ENCODE measurements around the gene CEP112. TPM values are rescaled to one million over a fixed set of nuclear protein-coding genes. Genes with fewer than 3 reads are reported as not detected.

Gene CEP112
- total RNA-seq, 1 experiment from 2014 or later = 6.1 TPM

DNA sequence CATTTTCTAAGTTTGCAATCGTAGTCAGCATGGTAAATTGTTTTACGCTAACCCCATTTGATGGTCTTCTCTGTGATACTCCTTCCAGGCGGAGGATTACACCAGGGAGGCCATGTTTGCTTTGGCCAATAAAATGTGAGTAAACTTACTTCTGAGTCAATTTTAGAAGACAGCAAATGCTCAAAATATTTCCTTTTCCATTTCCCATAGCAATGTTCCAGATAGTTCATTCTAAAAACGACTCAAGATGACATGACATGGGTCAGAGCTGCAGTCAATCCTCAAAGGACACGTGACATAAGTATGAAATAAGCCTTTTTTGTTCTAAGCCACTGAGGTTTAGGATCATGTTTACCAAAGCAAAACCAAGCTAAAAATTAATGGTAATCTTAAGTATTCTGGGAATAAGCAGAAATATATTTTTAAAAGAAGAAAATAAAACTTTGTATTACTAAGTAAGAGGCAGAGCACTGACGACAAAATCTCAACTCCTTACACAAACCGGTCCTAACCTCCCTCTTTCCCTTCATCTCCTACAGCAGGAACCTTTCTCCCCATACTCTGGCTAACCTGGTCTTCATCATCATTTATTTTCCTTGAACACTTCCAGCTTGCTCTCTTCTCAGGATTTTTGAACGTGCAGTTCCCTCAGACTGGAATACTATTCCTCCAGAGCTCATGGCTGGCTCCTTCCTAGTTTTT lies 266.2 kb downstream of the CEP112 start (continued):
- TF ChIP-seq, protein P1, sequence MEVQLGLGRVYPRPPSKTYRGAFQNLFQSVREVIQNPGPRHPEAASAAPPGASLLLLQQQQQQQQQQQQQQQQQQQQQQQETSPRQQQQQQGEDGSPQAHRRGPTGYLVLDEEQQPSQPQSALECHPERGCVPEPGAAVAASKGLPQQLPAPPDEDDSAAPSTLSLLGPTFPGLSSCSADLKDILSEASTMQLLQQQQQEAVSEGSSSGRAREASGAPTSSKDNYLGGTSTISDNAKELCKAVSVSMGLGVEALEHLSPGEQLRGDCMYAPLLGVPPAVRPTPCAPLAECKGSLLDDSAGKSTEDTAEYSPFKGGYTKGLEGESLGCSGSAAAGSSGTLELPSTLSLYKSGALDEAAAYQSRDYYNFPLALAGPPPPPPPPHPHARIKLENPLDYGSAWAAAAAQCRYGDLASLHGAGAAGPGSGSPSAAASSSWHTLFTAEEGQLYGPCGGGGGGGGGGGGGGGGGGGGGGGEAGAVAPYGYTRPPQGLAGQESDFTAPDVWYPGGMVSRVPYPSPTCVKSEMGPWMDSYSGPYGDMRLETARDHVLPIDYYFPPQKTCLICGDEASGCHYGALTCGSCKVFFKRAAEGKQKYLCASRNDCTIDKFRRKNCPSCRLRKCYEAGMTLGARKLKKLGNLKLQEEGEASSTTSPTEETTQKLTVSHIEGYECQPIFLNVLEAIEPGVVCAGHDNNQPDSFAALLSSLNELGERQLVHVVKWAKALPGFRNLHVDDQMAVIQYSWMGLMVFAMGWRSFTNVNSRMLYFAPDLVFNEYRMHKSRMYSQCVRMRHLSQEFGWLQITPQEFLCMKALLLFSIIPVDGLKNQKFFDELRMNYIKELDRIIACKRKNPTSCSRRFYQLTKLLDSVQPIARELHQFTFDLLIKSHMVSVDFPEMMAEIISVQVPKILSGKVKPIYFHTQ (CRISPR knock-in tag; IDR thresholded peaks at IDR 0.05) = no peak
- TF ChIP-seq, protein P2, sequence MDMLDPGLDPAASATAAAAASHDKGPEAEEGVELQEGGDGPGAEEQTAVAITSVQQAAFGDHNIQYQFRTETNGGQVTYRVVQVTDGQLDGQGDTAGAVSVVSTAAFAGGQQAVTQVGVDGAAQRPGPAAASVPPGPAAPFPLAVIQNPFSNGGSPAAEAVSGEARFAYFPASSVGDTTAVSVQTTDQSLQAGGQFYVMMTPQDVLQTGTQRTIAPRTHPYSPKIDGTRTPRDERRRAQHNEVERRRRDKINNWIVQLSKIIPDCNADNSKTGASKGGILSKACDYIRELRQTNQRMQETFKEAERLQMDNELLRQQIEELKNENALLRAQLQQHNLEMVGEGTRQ (CRISPR knock-in tag; IDR thresholded peaks at IDR 0.05) = no peak
- TF ChIP-seq, protein P3, sequence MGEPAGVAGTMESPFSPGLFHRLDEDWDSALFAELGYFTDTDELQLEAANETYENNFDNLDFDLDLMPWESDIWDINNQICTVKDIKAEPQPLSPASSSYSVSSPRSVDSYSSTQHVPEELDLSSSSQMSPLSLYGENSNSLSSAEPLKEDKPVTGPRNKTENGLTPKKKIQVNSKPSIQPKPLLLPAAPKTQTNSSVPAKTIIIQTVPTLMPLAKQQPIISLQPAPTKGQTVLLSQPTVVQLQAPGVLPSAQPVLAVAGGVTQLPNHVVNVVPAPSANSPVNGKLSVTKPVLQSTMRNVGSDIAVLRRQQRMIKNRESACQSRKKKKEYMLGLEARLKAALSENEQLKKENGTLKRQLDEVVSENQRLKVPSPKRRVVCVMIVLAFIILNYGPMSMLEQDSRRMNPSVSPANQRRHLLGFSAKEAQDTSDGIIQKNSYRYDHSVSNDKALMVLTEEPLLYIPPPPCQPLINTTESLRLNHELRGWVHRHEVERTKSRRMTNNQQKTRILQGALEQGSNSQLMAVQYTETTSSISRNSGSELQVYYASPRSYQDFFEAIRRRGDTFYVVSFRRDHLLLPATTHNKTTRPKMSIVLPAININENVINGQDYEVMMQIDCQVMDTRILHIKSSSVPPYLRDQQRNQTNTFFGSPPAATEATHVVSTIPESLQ (CRISPR knock-in tag; IDR thresholded peaks at IDR 0.05) = no peak
- no peak for TF ChIP-seq JAZF1 (CRISPR knock-in tag; IDR thresholded peaks at IDR 0.05)

DNA sequence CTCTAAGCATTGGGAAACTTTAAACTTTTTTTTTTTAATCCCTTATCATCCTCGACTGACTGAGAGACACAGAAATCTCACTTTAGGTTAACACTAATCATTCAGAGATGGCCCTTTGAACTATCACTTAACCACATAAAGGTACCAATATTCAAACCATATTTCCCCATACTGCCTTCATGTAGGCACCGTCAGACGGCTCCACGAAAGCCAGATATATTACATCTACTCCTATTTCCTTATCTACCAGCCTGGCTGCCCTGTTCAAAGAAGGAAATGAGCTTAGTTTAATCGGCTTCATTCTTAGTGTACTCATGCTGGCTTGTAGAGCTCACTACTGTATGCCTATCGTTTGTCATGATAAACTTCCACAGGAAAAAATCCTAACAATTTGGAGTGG lies 270.9 kb downstream of the CEP112 start:
- POLR2A ChIA-PET = no interaction called here
- Mint-ChIP-seq H3K27ac (no peak overlapping the region), H3K4me1 (peaks cover 12% of the 10 kb centered on the region), H3K27me3 (ENCODE audit: low read depth) (no peaks in the 10 kb centered on the region), H3K4me3 (no peak overlapping the region), H3K9me3 (no peaks in the 10 kb centered on the region), H3K36me3 (no peaks in the 10 kb centered on the region)
- ATAC-seq (no peak), DNase-seq (ENCODE audit: low spot score) (no peak)
- CTCF ChIA-PET = interaction anchor here (1.1 kb wide), 1 partner anchor 127 kb away, joined by 3 read pairs; no protein-coding TSS in a partner anchor
- TF ChIP-seq, protein P4, sequence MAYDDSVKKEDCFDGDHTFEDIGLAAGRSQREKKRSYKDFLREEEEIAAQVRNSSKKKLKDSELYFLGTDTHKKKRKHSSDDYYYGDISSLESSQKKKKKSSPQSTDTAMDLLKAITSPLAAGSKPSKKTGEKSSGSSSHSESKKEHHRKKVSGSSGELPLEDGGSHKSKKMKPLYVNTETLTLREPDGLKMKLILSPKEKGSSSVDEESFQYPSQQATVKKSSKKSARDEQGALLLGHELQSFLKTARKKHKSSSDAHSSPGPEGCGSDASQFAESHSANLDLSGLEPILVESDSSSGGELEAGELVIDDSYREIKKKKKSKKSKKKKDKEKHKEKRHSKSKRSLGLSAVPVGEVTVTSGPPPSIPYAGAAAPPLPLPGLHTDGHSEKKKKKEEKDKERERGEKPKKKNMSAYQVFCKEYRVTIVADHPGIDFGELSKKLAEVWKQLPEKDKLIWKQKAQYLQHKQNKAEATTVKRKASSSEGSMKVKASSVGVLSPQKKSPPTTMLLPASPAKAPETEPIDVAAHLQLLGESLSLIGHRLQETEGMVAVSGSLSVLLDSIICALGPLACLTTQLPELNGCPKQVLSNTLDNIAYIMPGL (CRISPR knock-in tag; IDR thresholded peaks at IDR 0.05) = no peak
- no peak for TF ChIP-seq ZNF219 (CRISPR knock-in tag; IDR thresholded peaks at IDR 0.05; ENCODE audit: borderline replicate concordance)
- TF ChIP-seq, protein P5, sequence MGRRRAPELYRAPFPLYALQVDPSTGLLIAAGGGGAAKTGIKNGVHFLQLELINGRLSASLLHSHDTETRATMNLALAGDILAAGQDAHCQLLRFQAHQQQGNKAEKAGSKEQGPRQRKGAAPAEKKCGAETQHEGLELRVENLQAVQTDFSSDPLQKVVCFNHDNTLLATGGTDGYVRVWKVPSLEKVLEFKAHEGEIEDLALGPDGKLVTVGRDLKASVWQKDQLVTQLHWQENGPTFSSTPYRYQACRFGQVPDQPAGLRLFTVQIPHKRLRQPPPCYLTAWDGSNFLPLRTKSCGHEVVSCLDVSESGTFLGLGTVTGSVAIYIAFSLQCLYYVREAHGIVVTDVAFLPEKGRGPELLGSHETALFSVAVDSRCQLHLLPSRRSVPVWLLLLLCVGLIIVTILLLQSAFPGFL (CRISPR knock-in tag; IDR thresholded peaks at IDR 0.05; ENCODE audit: borderline replicate concordance) = no peak
- TF ChIP-seq RELA (CRISPR knock-in tag; IDR thresholded peaks at IDR 0.05; ENCODE audit: borderline replicate concordance) = no peak
- TF ChIP-seq, protein P6, sequence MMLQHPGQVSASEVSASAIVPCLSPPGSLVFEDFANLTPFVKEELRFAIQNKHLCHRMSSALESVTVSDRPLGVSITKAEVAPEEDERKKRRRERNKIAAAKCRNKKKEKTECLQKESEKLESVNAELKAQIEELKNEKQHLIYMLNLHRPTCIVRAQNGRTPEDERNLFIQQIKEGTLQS (CRISPR knock-in tag; conservative IDR thresholded peaks at IDR 0.05) = no peak
- no peak for TF ChIP-seq ZNF138 (CRISPR knock-in tag; conservative IDR thresholded peaks at IDR 0.05)
- no peak for TF ChIP-seq CREB1 (CRISPR knock-in tag; IDR thresholded peaks at IDR 0.05)
- TF ChIP-seq, protein P7, sequence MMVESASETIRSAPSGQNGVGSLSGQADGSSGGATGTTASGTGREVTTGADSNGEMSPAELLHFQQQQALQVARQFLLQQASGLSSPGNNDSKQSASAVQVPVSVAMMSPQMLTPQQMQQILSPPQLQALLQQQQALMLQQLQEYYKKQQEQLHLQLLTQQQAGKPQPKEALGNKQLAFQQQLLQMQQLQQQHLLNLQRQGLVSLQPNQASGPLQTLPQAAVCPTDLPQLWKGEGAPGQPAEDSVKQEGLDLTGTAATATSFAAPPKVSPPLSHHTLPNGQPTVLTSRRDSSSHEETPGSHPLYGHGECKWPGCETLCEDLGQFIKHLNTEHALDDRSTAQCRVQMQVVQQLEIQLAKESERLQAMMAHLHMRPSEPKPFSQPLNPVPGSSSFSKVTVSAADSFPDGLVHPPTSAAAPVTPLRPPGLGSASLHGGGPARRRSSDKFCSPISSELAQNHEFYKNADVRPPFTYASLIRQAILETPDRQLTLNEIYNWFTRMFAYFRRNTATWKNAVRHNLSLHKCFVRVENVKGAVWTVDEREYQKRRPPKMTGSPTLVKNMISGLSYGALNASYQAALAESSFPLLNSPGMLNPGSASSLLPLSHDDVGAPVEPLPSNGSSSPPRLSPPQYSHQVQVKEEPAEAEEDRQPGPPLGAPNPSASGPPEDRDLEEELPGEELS (CRISPR knock-in tag; IDR thresholded peaks at IDR 0.05) = no peak
- TF ChIP-seq RORB (CRISPR knock-in tag; IDR thresholded peaks at IDR 0.05) = no peak
- TF ChIP-seq ZNF416 (CRISPR knock-in tag; IDR thresholded peaks at IDR 0.05) = no peak
- TF ChIP-seq ZNF121 (CRISPR knock-in tag; IDR thresholded peaks at IDR 0.05) = no peak
- TF ChIP-seq NFATC4 (CRISPR knock-in tag; IDR thresholded peaks at IDR 0.05) = no peak
- no peak for TF ChIP-seq FOXK1 (CRISPR knock-in tag; IDR thresholded peaks at IDR 0.05)
- TF ChIP-seq, protein P8, sequence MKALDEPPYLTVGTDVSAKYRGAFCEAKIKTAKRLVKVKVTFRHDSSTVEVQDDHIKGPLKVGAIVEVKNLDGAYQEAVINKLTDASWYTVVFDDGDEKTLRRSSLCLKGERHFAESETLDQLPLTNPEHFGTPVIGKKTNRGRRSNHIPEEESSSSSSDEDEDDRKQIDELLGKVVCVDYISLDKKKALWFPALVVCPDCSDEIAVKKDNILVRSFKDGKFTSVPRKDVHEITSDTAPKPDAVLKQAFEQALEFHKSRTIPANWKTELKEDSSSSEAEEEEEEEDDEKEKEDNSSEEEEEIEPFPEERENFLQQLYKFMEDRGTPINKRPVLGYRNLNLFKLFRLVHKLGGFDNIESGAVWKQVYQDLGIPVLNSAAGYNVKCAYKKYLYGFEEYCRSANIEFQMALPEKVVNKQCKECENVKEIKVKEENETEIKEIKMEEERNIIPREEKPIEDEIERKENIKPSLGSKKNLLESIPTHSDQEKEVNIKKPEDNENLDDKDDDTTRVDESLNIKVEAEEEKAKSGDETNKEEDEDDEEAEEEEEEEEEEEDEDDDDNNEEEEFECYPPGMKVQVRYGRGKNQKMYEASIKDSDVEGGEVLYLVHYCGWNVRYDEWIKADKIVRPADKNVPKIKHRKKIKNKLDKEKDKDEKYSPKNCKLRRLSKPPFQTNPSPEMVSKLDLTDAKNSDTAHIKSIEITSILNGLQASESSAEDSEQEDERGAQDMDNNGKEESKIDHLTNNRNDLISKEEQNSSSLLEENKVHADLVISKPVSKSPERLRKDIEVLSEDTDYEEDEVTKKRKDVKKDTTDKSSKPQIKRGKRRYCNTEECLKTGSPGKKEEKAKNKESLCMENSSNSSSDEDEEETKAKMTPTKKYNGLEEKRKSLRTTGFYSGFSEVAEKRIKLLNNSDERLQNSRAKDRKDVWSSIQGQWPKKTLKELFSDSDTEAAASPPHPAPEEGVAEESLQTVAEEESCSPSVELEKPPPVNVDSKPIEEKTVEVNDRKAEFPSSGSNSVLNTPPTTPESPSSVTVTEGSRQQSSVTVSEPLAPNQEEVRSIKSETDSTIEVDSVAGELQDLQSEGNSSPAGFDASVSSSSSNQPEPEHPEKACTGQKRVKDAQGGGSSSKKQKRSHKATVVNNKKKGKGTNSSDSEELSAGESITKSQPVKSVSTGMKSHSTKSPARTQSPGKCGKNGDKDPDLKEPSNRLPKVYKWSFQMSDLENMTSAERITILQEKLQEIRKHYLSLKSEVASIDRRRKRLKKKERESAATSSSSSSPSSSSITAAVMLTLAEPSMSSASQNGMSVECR (CRISPR knock-in tag; IDR thresholded peaks at IDR 0.05; ENCODE audit: borderline replicate concordance) = no peak
- TF ChIP-seq GTF2I (CRISPR knock-in tag; conservative IDR thresholded peaks at IDR 0.05) = no peak
- TF ChIP-seq KAT7 (CRISPR knock-in tag; IDR thresholded peaks at IDR 0.05; ENCODE audit: borderline replicate concordance) = no peak

Measured in WTC11 (cell line).